ENCODE data around the gene NDUFA3. TPM values are rescaled to one million over a fixed set of nuclear protein-coding genes. Genes with fewer than 3 reads are reported as not detected.

The NDUFA3 gene
- total RNA-seq, 1 donor from 2014 or later = 74.5 TPM

GRCh38 chr19:54107876-54108490, 5.3 kb downstream of the NDUFA3 start:
- ATAC-seq = no peak
- no peak for DNase-seq (ENCODE audit: low spot score)

DNA sequence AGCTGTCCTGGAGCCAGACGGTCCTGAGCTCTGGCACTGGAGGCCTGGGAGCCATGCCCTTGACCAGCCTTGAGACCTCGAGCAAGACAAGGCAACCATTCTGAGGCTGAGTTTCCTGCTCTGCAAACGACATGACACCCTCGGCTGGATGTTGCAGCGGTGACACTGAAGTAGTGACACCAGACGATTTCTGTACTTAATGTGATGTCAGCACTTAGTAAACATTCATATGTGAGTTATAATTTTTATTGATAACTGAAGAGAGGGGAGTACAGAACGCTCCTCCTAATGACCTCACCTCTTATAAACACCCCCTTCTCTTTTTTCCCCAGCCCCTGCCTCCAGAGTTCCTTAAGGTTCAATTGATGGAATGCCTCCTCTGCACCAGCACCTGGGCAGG, 5.8 kb downstream of the NDUFA3 start:
- DNase-seq (ENCODE audit: low spot score) (no peak), ATAC-seq (no peak)

- peak; percentile 16 for ATAC-seq
These were observed 7.0 kb downstream of the NDUFA3 start for GRCh38 chr19:54109651-54110050.

DNA sequence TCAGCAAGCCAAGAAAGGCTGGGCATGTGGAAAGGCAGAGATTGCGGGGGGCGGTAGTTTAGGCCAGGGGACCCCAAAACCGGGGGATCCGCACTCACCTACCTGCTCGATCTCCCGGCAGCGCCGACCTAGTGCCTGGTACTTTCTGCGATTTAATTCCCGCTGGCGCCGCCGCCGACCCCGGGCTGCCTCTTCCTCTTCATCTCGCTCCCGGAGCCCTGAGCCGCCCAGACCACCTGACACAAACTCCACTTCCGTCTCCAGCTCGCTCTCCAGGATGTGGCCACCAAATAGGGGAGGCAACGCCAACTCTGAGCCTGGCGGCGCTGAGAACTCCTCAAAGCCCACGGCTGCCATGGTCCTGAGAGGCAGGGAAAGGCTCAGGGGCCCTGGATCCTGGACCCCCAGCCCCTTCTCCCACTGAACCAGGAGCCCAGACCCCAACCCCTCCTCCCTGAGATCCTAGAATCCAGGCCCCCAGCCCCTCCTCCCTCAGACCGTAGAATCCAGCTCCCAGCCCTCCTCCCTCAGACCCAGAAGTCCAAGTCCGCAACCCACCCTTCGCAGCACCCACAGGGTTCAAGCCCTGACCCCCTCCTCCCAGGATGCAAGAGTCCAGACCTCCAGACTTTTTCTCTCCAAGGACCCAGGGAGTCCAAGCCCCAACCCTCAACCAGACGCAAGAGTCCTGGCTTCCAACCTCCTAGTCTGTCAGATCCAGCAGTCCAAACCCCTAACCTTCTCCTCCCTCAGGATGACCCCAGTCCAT, 11.9 kb downstream of the NDUFA3 start:
- no peak for DNase-seq (ENCODE audit: low spot score)
- peak; percentile 8 for ATAC-seq

More at GRCh38 chr19:54109651-54110050, 7.0 kb downstream of the NDUFA3 start:
- no peak for DNase-seq (ENCODE audit: low spot score)

DNA sequence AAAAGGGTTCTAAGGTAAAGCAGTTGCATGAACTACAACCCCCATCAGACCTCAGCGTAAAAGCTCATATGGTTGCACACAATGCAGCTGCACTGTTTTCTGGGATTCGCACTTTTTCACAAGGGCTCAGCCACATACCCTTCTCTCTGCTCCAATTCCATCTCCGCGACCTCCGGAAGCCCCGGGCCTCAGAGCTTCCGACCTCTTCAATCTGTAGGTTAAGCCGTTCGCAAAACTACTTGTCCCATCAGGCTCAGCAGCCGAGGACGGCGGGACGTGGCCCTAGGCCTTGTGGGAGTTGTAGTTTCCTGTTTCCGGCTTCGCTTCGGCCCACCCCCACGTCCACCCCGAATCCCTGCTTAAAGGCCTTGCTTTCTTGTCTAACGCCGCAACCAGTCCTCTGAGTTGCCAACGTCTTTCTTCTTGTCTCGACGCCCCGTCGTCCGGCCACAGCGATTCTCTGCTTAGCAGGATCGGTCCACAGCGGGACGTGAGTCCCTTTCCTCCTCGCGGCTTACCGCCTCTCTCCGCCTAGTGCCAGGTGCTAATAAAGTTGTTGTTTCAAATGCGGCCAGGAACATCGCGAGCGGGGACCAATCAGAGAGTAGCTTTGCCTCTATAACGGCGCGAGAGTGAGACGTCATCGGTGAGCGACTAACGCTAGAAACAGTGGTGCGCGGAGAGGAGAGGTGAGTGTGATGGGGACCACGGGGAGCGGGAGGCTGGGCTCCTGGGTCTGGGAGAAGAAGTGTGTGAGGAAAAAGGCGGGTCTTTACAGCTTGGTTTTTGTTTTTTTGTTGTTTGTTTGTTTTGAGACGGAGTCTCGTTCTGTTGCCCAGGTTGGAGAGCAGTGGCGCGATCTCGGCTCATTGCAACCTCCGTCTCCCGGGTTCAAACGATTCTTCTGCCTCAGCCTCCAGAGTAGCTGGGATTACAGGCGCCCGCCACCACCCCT, 12.7 kb downstream of the NDUFA3 start, which contains the start of the genes PRPF31 and TFPT:
Gene PRPF31, plus strand, starts transcription at position 646 of the 955 bp plus-strand sequence. CDS start 2,525 bp downstream, outside the sequence.
Gene TFPT, minus strand, starts transcription at position 549 of the 955 bp plus-strand sequence. Its CDS starts 388 bp downstream, at position 161.
- ATAC-seq (peak; percentile 96), DNase-seq (ENCODE audit: low spot score) (peak; percentile 97)

GRCh38 chr19:54121259-54121658, 18.6 kb downstream of the NDUFA3 start:
- DNase-seq (ENCODE audit: low spot score) = no peak

DNA sequence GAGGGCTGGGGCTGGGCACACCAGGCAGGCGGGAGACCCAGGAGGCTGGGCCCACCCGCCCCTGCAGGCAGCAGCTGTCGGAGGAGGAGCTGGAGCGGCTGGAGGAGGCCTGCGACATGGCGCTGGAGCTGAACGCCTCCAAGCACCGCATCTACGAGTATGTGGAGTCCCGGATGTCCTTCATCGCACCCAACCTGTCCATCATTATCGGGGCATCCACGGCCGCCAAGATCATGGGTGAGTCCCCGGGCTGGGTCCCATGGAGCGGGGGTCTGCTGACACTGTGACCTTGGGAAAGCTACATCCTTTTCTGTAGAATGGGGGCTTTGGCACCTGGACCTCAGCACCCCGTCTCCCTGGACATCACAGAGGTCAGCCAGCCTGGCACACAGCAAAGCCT, 21.0 kb downstream of the NDUFA3 start:
- DNase-seq (ENCODE audit: low spot score) = no peak
- ATAC-seq = no peak

More at GRCh38 chr19:54121259-54121658, 18.6 kb downstream of the NDUFA3 start:
- ATAC-seq = no peak

DNA sequence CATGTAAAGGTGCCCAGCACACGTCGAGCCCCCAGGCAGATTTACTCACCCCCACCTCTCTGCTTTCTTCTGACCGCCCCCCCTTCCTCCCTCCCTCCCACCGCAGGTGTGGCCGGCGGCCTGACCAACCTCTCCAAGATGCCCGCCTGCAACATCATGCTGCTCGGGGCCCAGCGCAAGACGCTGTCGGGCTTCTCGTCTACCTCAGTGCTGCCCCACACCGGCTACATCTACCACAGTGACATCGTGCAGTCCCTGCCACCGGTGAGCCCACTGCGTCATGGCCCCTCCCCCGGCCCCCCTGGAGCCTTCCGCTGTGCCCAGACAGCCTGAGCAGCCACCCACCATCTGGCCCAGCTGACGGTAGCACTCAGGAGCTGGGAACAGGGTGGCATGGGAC, 21.7 kb downstream of the NDUFA3 start:
- ATAC-seq = no peak
- DNase-seq (ENCODE audit: low spot score) = no peak

- no peak for ATAC-seq
- no peak for DNase-seq (ENCODE audit: low spot score)
These were observed 23.1 kb downstream of the NDUFA3 start for GRCh38 chr19:54125713-54126112.

- ATAC-seq (no peak), DNase-seq (ENCODE audit: low spot score) (no peak)
These were observed 25.2 kb downstream of the NDUFA3 start for GRCh38 chr19:54127688-54128440.

GRCh38 chr19:54128441-54128725, 25.7 kb downstream of the NDUFA3 start:
- ATAC-seq (no peak), DNase-seq (ENCODE audit: low spot score) (no peak)

GRCh38 chr19:54128796-54129616, 26.4 kb downstream of the NDUFA3 start:
- no peak for DNase-seq (ENCODE audit: low spot score)
- no peak for ATAC-seq

- DNase-seq (ENCODE audit: low spot score) = no peak
- no peak for ATAC-seq
These were observed 27.0 kb downstream of the NDUFA3 start for GRCh38 chr19:54129617-54129996.

- ATAC-seq (no peak), DNase-seq (ENCODE audit: low spot score) (no peak)
These were observed 30.8 kb downstream of the NDUFA3 start for GRCh38 chr19:54133312-54133956.

DNA sequence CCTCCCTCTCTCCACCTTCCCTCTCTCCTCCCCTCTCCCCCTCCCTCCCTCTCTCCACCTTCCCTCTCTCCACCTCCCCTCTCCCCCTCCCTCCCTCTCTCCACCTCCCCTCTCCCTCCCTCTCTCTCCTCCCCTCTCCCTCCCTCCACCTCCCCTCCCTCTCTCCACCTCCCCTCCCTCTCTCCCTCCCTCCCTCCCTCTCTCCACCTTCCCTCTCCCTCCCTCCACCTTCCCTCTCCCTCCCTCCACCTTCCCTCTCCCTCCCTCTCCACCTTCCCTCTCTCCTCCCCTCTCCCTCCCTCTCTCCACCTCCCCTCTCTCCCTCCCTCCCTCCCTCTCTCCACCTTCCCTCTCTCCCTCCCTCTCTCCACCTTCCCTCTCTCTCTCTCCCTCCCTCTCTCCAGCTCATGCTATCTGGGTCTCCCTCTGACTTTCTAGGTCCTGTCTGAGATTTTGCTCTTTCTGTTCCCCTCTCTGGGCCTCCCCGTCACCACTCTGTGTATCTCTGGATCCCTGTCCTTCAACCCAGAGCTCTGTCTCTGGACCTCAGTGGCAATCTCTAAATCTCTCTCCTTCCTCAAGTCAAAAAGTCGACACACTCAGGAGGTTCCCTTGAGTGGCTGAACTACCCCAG, 31.4 kb downstream of the NDUFA3 start:
- DNase-seq (ENCODE audit: low spot score) = no peak

DNA sequence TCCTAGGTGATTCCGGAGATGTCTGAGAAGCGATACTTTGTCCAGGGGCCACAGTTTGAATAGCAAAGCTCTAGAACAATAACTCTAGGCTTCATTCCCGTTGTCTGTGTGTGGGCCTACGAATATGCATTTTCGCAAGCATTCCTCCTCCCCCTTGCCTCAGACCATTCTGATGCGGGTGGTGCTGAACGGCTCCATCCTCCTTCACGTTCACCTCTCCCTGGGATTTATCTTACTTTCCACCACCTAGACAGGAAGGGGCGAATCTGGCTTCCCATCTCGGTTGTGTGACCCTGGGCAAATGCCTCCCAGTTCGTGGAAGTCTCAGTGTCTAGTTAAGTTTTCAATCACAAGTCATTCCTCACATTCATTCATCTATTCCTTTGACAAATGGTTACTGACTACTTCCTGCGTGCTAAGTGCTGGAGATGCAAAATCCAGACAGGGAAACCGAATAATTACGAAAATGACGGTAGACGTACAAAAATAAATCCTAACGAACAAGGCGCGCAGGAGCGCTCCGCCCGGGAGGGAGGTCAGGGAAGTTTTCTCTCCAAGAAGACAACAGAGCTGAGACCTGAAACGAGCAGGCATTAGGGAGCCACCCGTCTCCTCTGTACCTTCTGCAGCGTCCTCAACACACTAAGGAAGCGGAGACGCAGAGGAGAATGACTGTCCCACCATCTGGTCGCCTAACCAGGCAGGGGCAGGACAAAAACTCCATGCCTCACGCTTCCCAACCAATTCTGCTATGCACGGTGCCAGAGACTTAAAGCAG, 33.6 kb downstream of the NDUFA3 start:
- no peak for DNase-seq (ENCODE audit: low spot score)
- peak; percentile 1 for ATAC-seq

More for the DNA sequence above, 31.4 kb downstream of the NDUFA3 start:
- ATAC-seq = no peak

DNA sequence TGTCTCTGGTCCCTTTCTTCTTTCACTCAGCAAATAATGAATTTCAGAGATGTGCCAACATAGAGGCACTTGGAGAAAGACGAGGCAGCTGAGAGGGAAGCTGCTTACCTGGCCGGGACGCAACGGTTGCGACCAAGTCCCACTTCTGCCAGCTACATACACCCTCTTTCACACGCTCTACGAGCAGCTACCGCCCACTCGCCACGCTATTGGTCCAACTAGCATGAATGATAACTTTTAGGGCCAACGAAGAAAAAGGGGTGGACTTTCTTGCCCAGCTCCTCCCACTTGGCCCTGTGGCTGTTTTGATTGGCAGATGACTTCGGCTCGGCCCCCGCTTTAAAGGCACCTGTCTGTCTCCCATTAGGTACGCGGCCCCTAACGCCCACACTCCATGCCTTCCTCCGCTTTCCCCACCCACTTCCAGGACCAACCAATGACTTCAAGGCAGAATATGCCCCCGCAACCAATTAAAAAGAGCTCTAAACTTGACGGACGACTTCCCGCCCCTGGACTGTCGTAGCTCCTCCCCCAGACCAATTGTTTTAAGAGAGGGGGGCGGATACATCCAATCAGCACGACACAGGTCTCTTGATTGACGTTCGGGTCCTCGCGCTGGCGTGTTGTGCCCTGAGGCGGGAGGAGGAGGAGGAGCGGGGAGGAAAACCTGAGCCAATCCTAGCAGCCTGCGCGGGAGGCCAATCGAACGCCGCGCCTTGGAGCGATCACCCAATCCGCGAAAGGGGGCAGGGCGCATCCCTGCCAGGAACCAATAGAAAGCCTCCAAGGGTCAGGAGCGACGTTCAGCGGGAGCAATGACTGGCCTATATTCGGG, 34.4 kb downstream of the NDUFA3 start:
- DNase-seq (ENCODE audit: low spot score) = peak; percentile 100
- peak; percentile 83 for ATAC-seq
